Mesothelial cell of epicardium (in vitro differentiated cells): ENCODE results near the gene FAM219A. TPM values are rescaled to one million over a fixed set of nuclear protein-coding genes. Genes with fewer than 3 reads are reported as not detected.
"Not testable (repeated sequence)": the region's sequence is repeated elsewhere in the genome, so short reads cannot be mapped to it uniquely, and the experiment has no call there.

Experiments used
- DNase-seq, 2 experiments: peaks; one replicate each; pipeline ENCODE4 v3.0.0; 2021; ENCODE audit warnings: low spot score in 2 of 2; ENCODE audit not compliant: unreplicated experiment in 2 of 2
- H3K27ac Mint-ChIP-seq: 2 replicates; pipeline ENCODE4 v1.8.0; 2021; ENCODE audit warnings: mixed read lengths
- H3K27me3 Mint-ChIP-seq: 2 replicates; pipeline ENCODE4 v1.8.0; 2021; ENCODE audit warnings: low read depth, mixed read lengths
- H3K36me3 Mint-ChIP-seq: 2 replicates; pipeline ENCODE4 v1.8.0; 2021; ENCODE audit warnings: mixed read lengths
- H3K4me1 Mint-ChIP-seq: 2 replicates; pipeline ENCODE4 v1.8.0; 2021; ENCODE audit warnings: mixed read lengths
- H3K4me3 Mint-ChIP-seq: 2 replicates; pipeline ENCODE4 v1.8.0; 2021; ENCODE audit warnings: mild to moderate bottlenecking, moderate library complexity, mixed read lengths
- H3K9me3 Mint-ChIP-seq: 2 replicates; pipeline ENCODE4 v1.8.0; 2021; ENCODE audit warnings: mixed read lengths
- total RNA-seq: library from RNA; stranded (reverse); gene quantifications from 3 replicates; pipeline ENCODE4 v1.2.1, GENCODE V29; 2021
- TF ChIP-seq, protein P1 (sequence below): fragments of 200-600 bp; sonication (generic); IDR thresholded peaks from one replicate; pipeline ENCODE4 v1.5.0; 2021; ENCODE audit warnings: antibody characterized with exemption; ENCODE audit not compliant: unreplicated experiment

Gene FAM219A
- total RNA-seq, 1 donor from 2014 or later, result 16.9 TPM

- DNase-seq, result no peak
- H3K36me3 Mint-ChIP-seq, result no peaks in the 10 kb centered on the region
- no peaks in the 10 kb centered on the region for H3K9me3 Mint-ChIP-seq
- no peaks in the 10 kb centered on the region for H3K27me3 Mint-ChIP-seq
- no peak overlapping the region for H3K27ac Mint-ChIP-seq
- H3K4me3 Mint-ChIP-seq, result no peak overlapping the region
- TF ChIP-seq, protein P1, sequence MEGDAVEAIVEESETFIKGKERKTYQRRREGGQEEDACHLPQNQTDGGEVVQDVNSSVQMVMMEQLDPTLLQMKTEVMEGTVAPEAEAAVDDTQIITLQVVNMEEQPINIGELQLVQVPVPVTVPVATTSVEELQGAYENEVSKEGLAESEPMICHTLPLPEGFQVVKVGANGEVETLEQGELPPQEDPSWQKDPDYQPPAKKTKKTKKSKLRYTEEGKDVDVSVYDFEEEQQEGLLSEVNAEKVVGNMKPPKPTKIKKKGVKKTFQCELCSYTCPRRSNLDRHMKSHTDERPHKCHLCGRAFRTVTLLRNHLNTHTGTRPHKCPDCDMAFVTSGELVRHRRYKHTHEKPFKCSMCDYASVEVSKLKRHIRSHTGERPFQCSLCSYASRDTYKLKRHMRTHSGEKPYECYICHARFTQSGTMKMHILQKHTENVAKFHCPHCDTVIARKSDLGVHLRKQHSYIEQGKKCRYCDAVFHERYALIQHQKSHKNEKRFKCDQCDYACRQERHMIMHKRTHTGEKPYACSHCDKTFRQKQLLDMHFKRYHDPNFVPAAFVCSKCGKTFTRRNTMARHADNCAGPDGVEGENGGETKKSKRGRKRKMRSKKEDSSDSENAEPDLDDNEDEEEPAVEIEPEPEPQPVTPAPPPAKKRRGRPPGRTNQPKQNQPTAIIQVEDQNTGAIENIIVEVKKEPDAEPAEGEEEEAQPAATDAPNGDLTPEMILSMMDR, result no peak
- peaks cover 7% of the 10 kb centered on the region for H3K4me1 Mint-ChIP-seq
These were observed 14.4 kb downstream of the FAM219A start for GRCh38 chr9:34443976-34444375.

- no peak for DNase-seq
- peaks cover 2% of the 10 kb centered on the region for H3K36me3 Mint-ChIP-seq
- TF ChIP-seq, protein P1, result no peak
- peaks cover 7% of the 10 kb centered on the region for H3K4me1 Mint-ChIP-seq
- H3K4me3 Mint-ChIP-seq, result no peak overlapping the region
- H3K27me3 Mint-ChIP-seq, result no peaks in the 10 kb centered on the region
- no peaks in the 10 kb centered on the region for H3K9me3 Mint-ChIP-seq
- no peak overlapping the region for H3K27ac Mint-ChIP-seq
These were observed 14.8 kb downstream of the FAM219A start for GRCh38 chr9:34443533-34443932.

DNA sequence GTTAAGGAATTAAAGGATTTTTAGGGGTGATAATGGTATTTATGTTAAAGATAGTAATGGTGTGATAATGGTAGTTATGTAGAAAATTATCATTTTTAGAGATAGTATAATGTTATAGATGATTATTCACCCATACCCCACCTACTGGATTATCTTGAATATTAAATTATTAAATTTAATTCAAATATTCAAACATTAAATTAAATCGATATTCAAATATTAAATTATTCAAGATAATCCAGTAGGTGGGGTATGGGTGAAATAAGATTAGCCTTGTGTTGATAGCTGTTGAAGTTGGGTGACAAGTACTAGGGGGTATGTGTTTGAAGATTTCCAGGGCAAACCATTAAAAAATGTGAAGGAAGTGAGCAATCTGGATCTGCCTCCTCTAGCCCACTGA, 15.6 kb downstream of the FAM219A start:
- no peak overlapping the region for H3K27ac Mint-ChIP-seq
- DNase-seq, result no peak

GRCh38 chr9:34440017-34440416, 18.4 kb downstream of the FAM219A start:
- no peak overlapping the region for H3K27ac Mint-ChIP-seq
- TF ChIP-seq, protein P1, result no peak
- H3K36me3 Mint-ChIP-seq, result peaks cover 2% of the 10 kb centered on the region
- H3K4me1 Mint-ChIP-seq, result peaks cover 7% of the 10 kb centered on the region
- H3K9me3 Mint-ChIP-seq, result no peaks in the 10 kb centered on the region
- DNase-seq, result no peak
- H3K27me3 Mint-ChIP-seq, result no peaks in the 10 kb centered on the region
- no peak overlapping the region for H3K4me3 Mint-ChIP-seq

More for the DNA sequence above, 15.6 kb downstream of the FAM219A start:
- TF ChIP-seq, protein P1, result no peak
- Mint-ChIP-seq H3K4me3 (no peak overlapping the region), H3K27me3 (no peaks in the 10 kb centered on the region), H3K9me3 (no peaks in the 10 kb centered on the region), H3K36me3 (peaks cover 2% of the 10 kb centered on the region), H3K4me1 (peaks cover 7% of the 10 kb centered on the region)

DNA sequence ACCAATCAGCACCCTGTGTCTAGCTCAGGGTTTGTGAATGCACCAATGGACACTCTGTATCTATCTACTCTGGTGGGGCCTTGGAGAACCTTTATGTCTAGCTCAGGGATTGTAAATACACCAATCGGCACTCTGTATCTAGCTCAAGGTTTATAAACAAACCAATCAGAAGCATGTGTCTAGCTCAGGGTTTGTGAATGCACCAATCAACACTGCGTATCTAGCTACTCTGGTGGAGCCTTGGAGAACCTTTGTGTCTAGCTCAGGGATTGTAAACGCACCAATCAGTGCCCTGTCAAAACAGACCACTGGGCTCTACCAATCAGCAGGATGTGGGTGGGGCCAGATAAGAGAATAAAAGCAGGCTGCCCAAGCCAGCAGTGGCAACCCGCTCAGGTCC, 19.9 kb downstream of the FAM219A start:
- not testable (repeated sequence) for H3K27me3 Mint-ChIP-seq, H3K4me1 Mint-ChIP-seq, H3K36me3 Mint-ChIP-seq, H3K27ac Mint-ChIP-seq, DNase-seq, H3K4me3 Mint-ChIP-seq, H3K9me3 Mint-ChIP-seq

GRCh38 chr9:34437926-34438307, 20.5 kb downstream of the FAM219A start:
- H3K4me3 Mint-ChIP-seq, H3K36me3 Mint-ChIP-seq, H3K9me3 Mint-ChIP-seq, H3K4me1 Mint-ChIP-seq, H3K27ac Mint-ChIP-seq, H3K27me3 Mint-ChIP-seq, DNase-seq: not testable (repeated sequence)
